GM10266 (cell line): ENCODE measurements around the gene HOXD10.

ENCODE experiments used
- DNase-seq: peaks from one replicate; pipeline ENCODE4 v3.0.0; 2012; ENCODE audit errors: extremely low spot score
- TF ChIP-seq, protein P1 (sequence below): IDR thresholded peaks from 2 replicates; pipeline ENCODE4 v1.5.1; 2012; ENCODE audit warnings: mild to moderate bottlenecking, low read depth; ENCODE audit not compliant: control insufficient read depth, insufficient read depth; ENCODE audit errors: missing control alignments

Gene HOXD10

DNA sequence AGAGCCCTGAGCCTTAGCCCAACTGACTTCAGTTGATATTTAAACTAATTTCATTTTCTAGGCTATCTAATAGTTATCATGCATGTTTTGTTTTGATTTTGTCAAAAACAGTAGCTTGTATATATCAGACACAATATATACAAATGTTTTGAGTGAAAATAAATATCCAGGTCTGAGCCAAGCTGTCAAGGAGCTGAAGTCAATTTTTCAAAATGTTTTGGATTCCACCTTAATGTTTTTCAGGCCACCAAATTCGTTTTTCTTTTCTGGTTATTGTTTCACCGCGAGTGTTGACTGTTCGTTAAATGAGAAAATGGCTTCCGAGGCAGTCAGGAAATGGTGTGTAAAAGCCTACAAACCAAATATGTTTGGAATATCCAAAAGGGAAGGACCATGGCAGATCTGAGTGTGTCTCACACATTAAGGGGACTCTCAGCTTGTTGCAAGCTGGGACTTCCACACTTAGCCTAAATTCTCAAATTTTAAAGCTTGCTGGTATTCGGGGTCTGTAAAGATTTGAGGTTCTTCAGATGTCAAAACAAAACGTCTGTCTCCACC lies 14.2 kb upstream of the HOXD10 start:
- DNase-seq = no peak
- TF ChIP-seq, protein P1, sequence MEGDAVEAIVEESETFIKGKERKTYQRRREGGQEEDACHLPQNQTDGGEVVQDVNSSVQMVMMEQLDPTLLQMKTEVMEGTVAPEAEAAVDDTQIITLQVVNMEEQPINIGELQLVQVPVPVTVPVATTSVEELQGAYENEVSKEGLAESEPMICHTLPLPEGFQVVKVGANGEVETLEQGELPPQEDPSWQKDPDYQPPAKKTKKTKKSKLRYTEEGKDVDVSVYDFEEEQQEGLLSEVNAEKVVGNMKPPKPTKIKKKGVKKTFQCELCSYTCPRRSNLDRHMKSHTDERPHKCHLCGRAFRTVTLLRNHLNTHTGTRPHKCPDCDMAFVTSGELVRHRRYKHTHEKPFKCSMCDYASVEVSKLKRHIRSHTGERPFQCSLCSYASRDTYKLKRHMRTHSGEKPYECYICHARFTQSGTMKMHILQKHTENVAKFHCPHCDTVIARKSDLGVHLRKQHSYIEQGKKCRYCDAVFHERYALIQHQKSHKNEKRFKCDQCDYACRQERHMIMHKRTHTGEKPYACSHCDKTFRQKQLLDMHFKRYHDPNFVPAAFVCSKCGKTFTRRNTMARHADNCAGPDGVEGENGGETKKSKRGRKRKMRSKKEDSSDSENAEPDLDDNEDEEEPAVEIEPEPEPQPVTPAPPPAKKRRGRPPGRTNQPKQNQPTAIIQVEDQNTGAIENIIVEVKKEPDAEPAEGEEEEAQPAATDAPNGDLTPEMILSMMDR = no peak

GRCh38 chr2:176103194-176103593 lies 13.4 kb upstream of the HOXD10 start:
- TF ChIP-seq, protein P1 = no peak

GRCh38 chr2:176103742-176104315 lies 12.7 kb upstream of the HOXD10 start:
- TF ChIP-seq, protein P1 = no peak
- no peak for DNase-seq

More at GRCh38 chr2:176103194-176103593, 13.4 kb upstream of the HOXD10 start:
- no peak for DNase-seq

DNA sequence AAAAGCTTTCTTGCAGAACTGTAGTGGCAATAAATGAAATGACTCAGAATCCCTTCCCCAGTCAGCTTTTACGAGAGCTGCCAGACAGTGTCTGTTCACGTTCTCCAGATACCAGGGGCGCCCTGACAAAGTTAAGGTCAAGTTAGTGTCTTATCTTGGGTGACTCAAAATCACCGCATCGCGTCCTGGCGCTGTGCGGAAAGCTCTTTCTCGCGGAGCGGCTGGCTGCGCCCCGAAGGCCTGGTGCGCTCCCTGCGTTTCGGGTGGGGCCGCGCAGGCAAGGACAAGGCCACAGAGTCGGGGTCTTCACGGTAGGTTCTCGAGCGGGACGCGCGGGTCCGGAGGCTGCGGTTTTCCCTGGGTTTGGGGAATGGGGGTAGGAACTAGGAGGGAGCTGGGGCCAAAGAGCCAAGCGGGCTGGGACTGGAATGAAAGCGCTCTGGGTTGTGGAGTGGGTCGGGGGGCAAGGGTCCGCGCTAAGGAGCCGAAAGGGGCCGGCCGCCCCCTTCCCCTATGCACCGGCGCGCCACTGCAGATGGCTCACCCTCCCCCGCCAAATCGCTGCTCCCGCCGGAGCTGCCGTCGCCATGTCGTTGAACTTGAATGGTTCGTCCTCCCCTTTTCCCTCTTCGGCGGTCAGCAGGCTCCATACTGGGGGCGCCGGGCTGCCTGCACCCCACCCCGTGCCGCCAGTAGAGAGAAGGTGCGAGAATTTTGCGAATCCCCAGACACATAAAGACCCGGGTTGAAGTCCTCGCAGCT lies 12.1 kb upstream of the HOXD10 start:
- TF ChIP-seq, protein P1 = no peak
- DNase-seq = no peak

DNA sequence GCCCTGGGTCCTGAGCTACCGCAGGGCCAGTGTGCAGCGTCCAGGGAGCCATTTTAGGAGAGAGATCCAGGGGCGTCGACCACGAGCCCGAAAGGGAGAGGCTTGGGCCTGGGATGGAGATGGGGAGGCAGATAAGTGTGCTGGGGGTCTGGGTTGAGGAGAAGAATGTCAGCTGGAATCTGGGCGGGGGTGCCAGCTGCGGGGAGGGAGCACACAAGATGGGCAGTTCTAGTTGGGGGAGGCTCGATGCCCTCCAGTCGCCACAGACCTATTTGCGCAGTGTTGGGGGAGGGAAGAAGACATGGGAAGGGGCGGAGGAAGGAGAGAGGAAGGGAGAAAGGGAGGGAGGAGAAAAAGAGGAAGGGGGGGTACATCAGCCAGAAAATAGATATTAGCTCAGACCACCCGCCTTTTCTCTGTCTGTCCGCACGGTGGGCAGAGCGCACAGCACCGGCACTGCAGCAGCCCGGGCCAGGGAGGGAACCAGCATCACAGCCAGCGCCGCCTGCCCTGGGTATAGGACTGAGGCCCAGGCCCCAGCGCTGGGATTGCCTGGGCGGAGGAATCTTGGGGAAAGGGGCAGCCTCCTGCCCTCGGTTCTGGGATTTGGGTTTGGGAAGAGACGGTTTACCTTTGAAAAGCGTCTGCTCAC lies 11.4 kb upstream of the HOXD10 start:
- no peak for DNase-seq
- TF ChIP-seq, protein P1 = no peak

DNA sequence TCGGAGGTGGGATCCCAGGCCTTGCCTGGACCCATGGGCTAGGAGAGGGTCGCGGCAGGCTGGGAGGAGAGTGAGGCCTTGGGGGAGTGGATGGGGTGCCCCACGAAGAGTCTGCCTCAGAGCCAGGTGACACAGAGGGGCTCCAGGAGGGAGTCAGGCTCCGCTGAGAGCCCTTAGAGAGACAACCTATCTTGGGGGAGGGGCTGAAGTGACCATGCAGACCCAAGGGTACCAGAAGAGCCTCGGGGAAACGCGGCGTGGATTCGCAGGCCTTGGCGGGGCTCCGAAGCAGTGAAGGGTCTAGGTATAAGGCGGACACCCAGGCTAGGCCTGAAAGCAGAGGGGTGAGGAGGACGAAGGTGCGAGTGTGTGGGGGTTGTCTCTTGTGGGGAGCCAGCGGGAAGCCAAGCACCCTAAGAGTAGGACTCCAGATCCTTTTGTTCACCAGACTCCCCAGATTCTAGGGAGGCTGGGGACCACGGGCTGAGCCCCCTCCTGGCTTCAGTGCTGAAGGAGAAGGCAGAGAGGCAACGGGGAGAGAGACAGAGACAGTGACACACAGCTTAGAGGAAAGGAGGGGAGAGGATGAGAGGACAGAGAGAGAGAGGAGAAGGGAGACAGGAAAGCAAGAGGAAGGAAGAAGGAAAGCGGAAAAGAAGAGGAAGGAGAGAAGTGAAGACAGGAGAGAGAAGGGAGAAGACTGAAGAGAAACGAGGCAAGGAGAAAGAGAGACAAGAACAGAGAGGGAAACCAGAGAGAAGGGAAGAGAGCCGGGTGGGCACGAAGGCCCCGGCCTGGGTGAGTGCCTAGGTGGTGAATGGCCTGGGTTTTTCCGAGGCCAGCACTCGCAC lies 10.6 kb upstream of the HOXD10 start:
- TF ChIP-seq, protein P1 = no peak
- DNase-seq = no peak
